ENCODE results near the gene KIF16B.

The KIF16B gene

DNA sequence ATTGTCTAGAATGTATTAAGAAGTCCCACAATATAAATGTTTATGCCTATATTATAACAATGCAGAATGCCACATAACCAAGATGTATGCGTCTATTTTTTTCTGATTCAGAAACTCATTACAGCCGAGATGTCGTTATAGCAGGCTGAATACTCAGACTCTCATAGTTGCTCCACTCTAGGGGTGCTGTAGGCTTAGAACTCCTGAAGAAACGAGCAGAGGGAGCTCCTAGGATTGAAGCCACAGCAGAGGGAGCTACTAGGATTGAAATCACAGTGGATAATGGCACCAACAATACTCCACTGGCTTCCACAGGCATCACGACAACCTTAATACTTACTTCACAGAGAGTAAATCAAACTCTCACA lies 208.9 kb downstream of the KIF16B start:
- TF ChIP-seq ZNF560 (tag by site-specific recombination; IDR thresholded peaks at IDR 0.05; ENCODE audit: borderline replicate concordance) = no peak
- Histone ChIP-seq H3K4me1 (ENCODE audit: control insufficient read depth, insufficient read depth, low read length) (no peaks in the 10 kb centered on the region), H3K9me3 (ENCODE audit: control insufficient read depth, insufficient read depth, low read depth, low read length) (no peaks in the 10 kb centered on the region), H3K36me3 (ENCODE audit: control insufficient read depth in 2 of 2, insufficient read depth in 1 of 2, low read length in 2 of 2) (peaks cover 0 to 25% of the 10 kb centered on the region in 2 experiments; a peak in 1 of 3 replicates), H3K27ac (ENCODE audit: extremely low read depth, low read depth, low read length) (no peak overlapping the region), H3K4me3 (ENCODE audit: low read depth, low read length) (no peak overlapping the region)
- CTCF ChIA-PET = no interaction called here
- POLR2A ChIA-PET = no interaction called here

DNA sequence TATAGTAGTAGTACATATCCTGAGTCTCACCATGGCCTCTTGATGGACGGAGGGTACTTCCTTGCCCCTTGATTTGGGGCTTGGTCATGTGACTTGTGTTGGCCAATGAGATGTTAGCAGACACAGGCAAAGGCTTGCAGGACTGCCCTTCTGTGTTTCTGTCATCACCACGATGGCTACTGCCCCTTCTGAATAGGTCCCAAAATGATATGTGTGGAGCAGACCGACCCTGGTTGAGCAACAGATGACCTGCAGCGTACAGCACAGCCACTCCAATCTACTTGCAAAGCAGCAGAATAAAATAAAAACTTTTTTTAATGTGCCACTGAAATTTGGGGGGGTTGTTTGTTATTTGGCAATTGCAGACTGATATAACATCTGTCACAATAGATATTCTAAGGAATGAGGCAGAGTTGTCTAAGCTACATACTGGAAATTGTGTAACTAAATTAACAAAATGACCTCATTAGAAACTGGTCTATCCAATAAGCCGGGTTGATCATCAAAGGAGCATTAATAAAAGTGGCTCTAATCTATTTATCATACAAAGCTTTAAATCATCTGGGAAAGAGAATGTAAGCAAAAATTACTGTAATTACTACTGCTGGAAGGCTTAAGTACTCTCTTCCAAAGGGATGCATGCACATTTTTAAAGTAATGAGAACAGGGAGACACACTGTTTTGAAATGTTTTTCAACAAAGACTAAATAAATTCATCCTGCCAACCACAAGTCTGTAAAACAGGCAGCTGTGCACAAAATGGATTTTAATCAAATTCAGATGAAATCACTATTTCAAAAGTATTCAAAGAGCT lies 209.5 kb downstream of the KIF16B start:
- TF ChIP-seq, protein P1, sequence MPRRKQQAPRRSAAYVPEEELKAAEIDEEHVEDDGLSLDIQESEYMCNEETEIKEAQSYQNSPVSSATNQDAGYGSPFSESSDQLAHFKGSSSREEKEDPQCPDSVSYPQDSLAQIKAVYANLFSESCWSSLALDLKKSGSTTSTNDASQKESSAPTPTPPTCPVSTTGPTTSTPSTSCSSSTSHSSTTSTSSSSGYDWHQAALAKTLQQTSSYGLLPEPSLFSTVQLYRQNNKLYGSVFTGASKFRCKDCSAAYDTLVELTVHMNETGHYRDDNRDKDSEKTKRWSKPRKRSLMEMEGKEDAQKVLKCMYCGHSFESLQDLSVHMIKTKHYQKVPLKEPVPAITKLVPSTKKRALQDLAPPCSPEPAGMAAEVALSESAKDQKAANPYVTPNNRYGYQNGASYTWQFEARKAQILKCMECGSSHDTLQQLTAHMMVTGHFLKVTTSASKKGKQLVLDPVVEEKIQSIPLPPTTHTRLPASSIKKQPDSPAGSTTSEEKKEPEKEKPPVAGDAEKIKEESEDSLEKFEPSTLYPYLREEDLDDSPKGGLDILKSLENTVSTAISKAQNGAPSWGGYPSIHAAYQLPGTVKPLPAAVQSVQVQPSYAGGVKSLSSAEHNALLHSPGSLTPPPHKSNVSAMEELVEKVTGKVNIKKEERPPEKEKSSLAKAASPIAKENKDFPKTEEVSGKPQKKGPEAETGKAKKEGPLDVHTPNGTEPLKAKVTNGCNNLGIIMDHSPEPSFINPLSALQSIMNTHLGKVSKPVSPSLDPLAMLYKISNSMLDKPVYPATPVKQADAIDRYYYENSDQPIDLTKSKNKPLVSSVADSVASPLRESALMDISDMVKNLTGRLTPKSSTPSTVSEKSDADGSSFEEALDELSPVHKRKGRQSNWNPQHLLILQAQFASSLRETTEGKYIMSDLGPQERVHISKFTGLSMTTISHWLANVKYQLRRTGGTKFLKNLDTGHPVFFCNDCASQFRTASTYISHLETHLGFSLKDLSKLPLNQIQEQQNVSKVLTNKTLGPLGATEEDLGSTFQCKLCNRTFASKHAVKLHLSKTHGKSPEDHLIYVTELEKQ (tag by site-specific recombination; IDR thresholded peaks at IDR 0.05; ENCODE audit: borderline replicate concordance) = no peak
- TF ChIP-seq ZNF707 (tag by site-specific recombination; IDR thresholded peaks at IDR 0.05) = no peak
- TF ChIP-seq, protein P2, sequence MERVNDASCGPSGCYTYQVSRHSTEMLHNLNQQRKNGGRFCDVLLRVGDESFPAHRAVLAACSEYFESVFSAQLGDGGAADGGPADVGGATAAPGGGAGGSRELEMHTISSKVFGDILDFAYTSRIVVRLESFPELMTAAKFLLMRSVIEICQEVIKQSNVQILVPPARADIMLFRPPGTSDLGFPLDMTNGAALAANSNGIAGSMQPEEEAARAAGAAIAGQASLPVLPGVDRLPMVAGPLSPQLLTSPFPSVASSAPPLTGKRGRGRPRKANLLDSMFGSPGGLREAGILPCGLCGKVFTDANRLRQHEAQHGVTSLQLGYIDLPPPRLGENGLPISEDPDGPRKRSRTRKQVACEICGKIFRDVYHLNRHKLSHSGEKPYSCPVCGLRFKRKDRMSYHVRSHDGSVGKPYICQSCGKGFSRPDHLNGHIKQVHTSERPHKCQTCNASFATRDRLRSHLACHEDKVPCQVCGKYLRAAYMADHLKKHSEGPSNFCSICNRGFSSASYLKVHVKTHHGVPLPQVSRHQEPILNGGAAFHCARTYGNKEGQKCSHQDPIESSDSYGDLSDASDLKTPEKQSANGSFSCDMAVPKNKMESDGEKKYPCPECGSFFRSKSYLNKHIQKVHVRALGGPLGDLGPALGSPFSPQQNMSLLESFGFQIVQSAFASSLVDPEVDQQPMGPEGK (tag by site-specific recombination; IDR thresholded peaks at IDR 0.05) = no peak
- TF ChIP-seq, protein P3, sequence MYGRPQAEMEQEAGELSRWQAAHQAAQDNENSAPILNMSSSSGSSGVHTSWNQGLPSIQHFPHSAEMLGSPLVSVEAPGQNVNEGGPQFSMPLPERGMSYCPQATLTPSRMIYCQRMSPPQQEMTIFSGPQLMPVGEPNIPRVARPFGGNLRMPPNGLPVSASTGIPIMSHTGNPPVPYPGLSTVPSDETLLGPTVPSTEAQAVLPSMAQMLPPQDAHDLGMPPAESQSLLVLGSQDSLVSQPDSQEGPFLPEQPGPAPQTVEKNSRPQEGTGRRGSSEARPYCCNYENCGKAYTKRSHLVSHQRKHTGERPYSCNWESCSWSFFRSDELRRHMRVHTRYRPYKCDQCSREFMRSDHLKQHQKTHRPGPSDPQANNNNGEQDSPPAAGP (tag by site-specific recombination; IDR thresholded peaks at IDR 0.05) = no peak
- no peak for TF ChIP-seq GFI1B (tag by site-specific recombination; IDR thresholded peaks at IDR 0.05)
- TF ChIP-seq ZNF677 (tag by site-specific recombination; IDR thresholded peaks at IDR 0.05) = no peak
- TF ChIP-seq ZNF701 (tag by site-specific recombination; IDR thresholded peaks at IDR 0.05) = no peak
- TF ChIP-seq ZNF76 (tag by site-specific recombination; IDR thresholded peaks at IDR 0.05; ENCODE audit: borderline replicate concordance, low read depth) = no peak
- TF ChIP-seq FEZF1 (tag by site-specific recombination; IDR thresholded peaks at IDR 0.05) = no peak
- no peak for TF ChIP-seq ZBTB21 (tag by site-specific recombination; IDR thresholded peaks at IDR 0.05)
- no peak for TF ChIP-seq MEIS1 (CRISPR knock-in tag; IDR thresholded peaks at IDR 0.05; ENCODE audit: borderline replicate concordance)
- no peak for TF ChIP-seq ZNF791 (tag by site-specific recombination; IDR thresholded peaks at IDR 0.05)
- TF ChIP-seq ZNF214 (tag by site-specific recombination; IDR thresholded peaks at IDR 0.05; ENCODE audit: borderline replicate concordance) = no peak
- POLR2A ChIA-PET = no interaction called here
- Histone ChIP-seq H3K4me1 (ENCODE audit: control insufficient read depth, insufficient read depth, low read length) (no peaks in the 10 kb centered on the region), H3K36me3 (ENCODE audit: control insufficient read depth in 2 of 2, insufficient read depth in 1 of 2, low read length in 2 of 2) (peaks cover 0 to 20% of the 10 kb centered on the region in 2 experiments; a peak in 1 of 3 replicates), H3K27ac (ENCODE audit: extremely low read depth, low read depth, low read length) (no peak overlapping the region), H3K9me3 (ENCODE audit: control insufficient read depth, insufficient read depth, low read depth, low read length) (no peaks in the 10 kb centered on the region), H3K4me3 (ENCODE audit: low read depth, low read length) (no peak overlapping the region)
- CTCF ChIA-PET = no interaction called here

DNA sequence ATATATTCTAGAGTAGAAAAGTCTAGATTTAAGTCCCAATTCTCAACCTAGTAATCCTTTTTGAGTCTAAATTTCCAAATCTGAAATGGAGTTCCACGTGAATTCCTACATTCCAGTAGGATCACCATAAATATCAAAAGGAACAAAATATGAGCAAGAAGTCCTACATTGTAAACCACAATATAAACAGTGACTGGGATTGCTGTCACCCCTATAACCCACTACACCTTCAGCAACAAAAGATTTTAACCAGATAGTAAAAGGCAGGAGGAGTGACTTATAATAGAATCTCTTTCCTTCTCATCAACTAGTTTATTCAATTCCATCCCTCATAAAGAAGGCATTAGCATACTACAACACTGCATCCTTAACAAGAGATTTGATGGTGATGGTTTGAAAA lies 210.6 kb downstream of the KIF16B start:
- ChIA-PET POLR2A (no interaction called here), CTCF (no interaction called here)
- Histone ChIP-seq H3K36me3 (ENCODE audit: control insufficient read depth in 2 of 2, insufficient read depth in 1 of 2, low read length in 2 of 2) (peaks cover 0 to 10% of the 10 kb centered on the region in 2 experiments; a peak in 1 of 3 replicates), H3K4me3 (ENCODE audit: low read depth, low read length) (no peak overlapping the region), H3K9me3 (ENCODE audit: control insufficient read depth, insufficient read depth, low read depth, low read length) (no peaks in the 10 kb centered on the region), H3K4me1 (ENCODE audit: control insufficient read depth, insufficient read depth, low read length) (no peaks in the 10 kb centered on the region), H3K27ac (ENCODE audit: extremely low read depth, low read depth, low read length) (no peak overlapping the region)
- TF ChIP-seq, protein P4, sequence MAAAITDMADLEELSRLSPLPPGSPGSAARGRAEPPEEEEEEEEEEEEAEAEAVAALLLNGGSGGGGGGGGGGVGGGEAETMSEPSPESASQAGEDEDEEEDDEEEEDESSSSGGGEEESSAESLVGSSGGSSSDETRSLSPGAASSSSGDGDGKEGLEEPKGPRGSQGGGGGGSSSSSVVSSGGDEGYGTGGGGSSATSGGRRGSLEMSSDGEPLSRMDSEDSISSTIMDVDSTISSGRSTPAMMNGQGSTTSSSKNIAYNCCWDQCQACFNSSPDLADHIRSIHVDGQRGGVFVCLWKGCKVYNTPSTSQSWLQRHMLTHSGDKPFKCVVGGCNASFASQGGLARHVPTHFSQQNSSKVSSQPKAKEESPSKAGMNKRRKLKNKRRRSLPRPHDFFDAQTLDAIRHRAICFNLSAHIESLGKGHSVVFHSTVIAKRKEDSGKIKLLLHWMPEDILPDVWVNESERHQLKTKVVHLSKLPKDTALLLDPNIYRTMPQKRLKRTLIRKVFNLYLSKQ (tag by site-specific recombination; IDR thresholded peaks at IDR 0.05; ENCODE audit: borderline replicate concordance) = no peak
- TF ChIP-seq SCRT2 (tag by site-specific recombination; IDR thresholded peaks at IDR 0.05) = no peak

All from HEK293 (cell line).